Activated effector memory CD4-positive, alpha-beta T cell treated with anti-CD3 and anti-CD28 coated beads, Interleukin-2, amount 50 U/mL, for 16 hours (primary cell): ENCODE measurements around the gene TRIM36.

Source experiments
- DNase-seq: peaks from one replicate; pipeline ENCODE4 v3.0.0-alpha.2; 2020

The TRIM36 gene

GRCh38 chr5:115169487-115170133, at the start of gene TRIM36:
TSS of gene TRIM36 (minus strand) at chr5:115169908. CDS start at chr5:115169634, 274 bp downstream.
- DNase-seq, result peak; percentile 95

- DNase-seq, result no peak
These were observed 44.8 kb upstream of the TRIM36 start for GRCh38 chr5:115214541-115214940.

GRCh38 chr5:115209279-115209678, 39.6 kb upstream of the TRIM36 start:
- DNase-seq, result peak; percentile 69

- DNase-seq, result no peak
These were observed 33.2 kb upstream of the TRIM36 start for GRCh38 chr5:115202952-115203351.

- DNase-seq, result no peak
These were observed 26.5 kb upstream of the TRIM36 start for GRCh38 chr5:115196161-115196560.

GRCh38 chr5:115194676-115195075, 25.0 kb upstream of the TRIM36 start:
- no peak for DNase-seq

GRCh38 chr5:115193295-115193694, 23.6 kb upstream of the TRIM36 start:
- DNase-seq, result no peak

- no peak for DNase-seq
These were observed 22.4 kb upstream of the TRIM36 start for GRCh38 chr5:115192098-115192497.

- no peak for DNase-seq
These were observed 21.8 kb upstream of the TRIM36 start for GRCh38 chr5:115191474-115192031.

GRCh38 chr5:115190388-115190787, 20.7 kb upstream of the TRIM36 start:
- no peak for DNase-seq

GRCh38 chr5:115189866-115190265, 20.2 kb upstream of the TRIM36 start:
- no peak for DNase-seq

GRCh38 chr5:115186794-115187193, 17.1 kb upstream of the TRIM36 start:
- no peak for DNase-seq

GRCh38 chr5:115184770-115185169, 15.1 kb upstream of the TRIM36 start:
- no peak for DNase-seq

GRCh38 chr5:115181757-115182156, 12.0 kb upstream of the TRIM36 start:
- DNase-seq, result no peak

GRCh38 chr5:115180165-115180709, 10.5 kb upstream of the TRIM36 start:
- peak; percentile 68 for DNase-seq

GRCh38 chr5:115179394-115180164, 9.9 kb upstream of the TRIM36 start:
- no peak for DNase-seq

- no peak for DNase-seq
These were observed 9.3 kb upstream of the TRIM36 start for GRCh38 chr5:115179030-115179393.

- DNase-seq, result no peak
These were observed 1.3 kb upstream of the TRIM36 start for GRCh38 chr5:115170929-115171510.

- peak; percentile 63 for DNase-seq
These were observed 623 bp upstream of the TRIM36 start for GRCh38 chr5:115170134-115170928.

- no peak for DNase-seq
These were observed 750 bp downstream of the TRIM36 start for GRCh38 chr5:115168829-115169486.

- no peak for DNase-seq
These were observed 2.8 kb downstream of the TRIM36 start for GRCh38 chr5:115166744-115167393.

- no peak for DNase-seq
These were observed 3.9 kb downstream of the TRIM36 start for GRCh38 chr5:115165790-115166189.
